ENCODE measurements around the gene OGT.
"Not testable (repeated sequence)": the region's sequence is repeated elsewhere in the genome, so short reads cannot be mapped to it uniquely, and the experiment has no call there.

Gene OGT

GRCh38 chrX:71604796-71605568 is 72.1 kb downstream of the OGT start:
- no peaks in the 10 kb centered on the region for H3K9me3 ChIP-seq
- no peaks in the 10 kb centered on the region for H3K36me3 ChIP-seq
- H3K27me3 ChIP-seq, result no peaks in the 10 kb centered on the region
- TF ChIP-seq CTCF (IDR thresholded peaks at IDR 0.05; ENCODE audit: low read depth, low read length), result no peak
- no peaks in the 10 kb centered on the region for H3K4me1 ChIP-seq
- DNase-seq, result no peak
- no peak overlapping the region for H3K4me3 ChIP-seq (ENCODE audit: low read depth, low read length)

- no peaks in the 10 kb centered on the region for H3K4me1 ChIP-seq
- no peaks in the 10 kb centered on the region for H3K27me3 ChIP-seq
- TF ChIP-seq CTCF (IDR thresholded peaks at IDR 0.05; ENCODE audit: low read depth, low read length), result no peak
- no peaks in the 10 kb centered on the region for H3K9me3 ChIP-seq
- H3K36me3 ChIP-seq, result no peaks in the 10 kb centered on the region
- no peak for DNase-seq
- no peak overlapping the region for H3K4me3 ChIP-seq (ENCODE audit: low read depth, low read length)
Measured at GRCh38 chrX:71606536-71607216, 73.8 kb downstream of the OGT start.

GRCh38 chrX:71607488-71607887 is 74.6 kb downstream of the OGT start:
- Histone ChIP-seq H3K27me3 (no peaks in the 10 kb centered on the region), H3K9me3 (no peaks in the 10 kb centered on the region), H3K4me1 (no peaks in the 10 kb centered on the region), H3K36me3 (no peaks in the 10 kb centered on the region), H3K4me3 (ENCODE audit: low read depth, low read length) (no peak overlapping the region)
- TF ChIP-seq CTCF (IDR thresholded peaks at IDR 0.05; ENCODE audit: low read depth, low read length), result no peak
- no peak for DNase-seq

- Histone ChIP-seq H3K9me3 (no peaks in the 10 kb centered on the region), H3K4me3 (ENCODE audit: low read depth, low read length) (no peak overlapping the region), H3K4me1 (no peaks in the 10 kb centered on the region), H3K27me3 (no peaks in the 10 kb centered on the region), H3K36me3 (no peaks in the 10 kb centered on the region)
- no peak for DNase-seq
- no peak for TF ChIP-seq CTCF (IDR thresholded peaks at IDR 0.05; ENCODE audit: low read depth, low read length)
Measured at GRCh38 chrX:71609095-71609750, 76.3 kb downstream of the OGT start.

- DNase-seq; H3K9me3 ChIP-seq; H3K4me3 ChIP-seq (ENCODE audit: low read depth, low read length); H3K36me3 ChIP-seq; H3K4me1 ChIP-seq; H3K27me3 ChIP-seq: not testable (repeated sequence)
Measured at GRCh38 chrX:71611736-71612135, 78.8 kb downstream of the OGT start.

GRCh38 chrX:71612256-71612655 is 79.4 kb downstream of the OGT start:
- no peaks in the 10 kb centered on the region for H3K27me3 ChIP-seq
- H3K9me3 ChIP-seq, result no peaks in the 10 kb centered on the region
- H3K4me1 ChIP-seq, result no peaks in the 10 kb centered on the region
- H3K36me3 ChIP-seq, result no peaks in the 10 kb centered on the region
- DNase-seq, result no peak
- no peak for TF ChIP-seq CTCF (IDR thresholded peaks at IDR 0.05; ENCODE audit: low read depth, low read length)
- H3K4me3 ChIP-seq (ENCODE audit: low read depth, low read length), result no peak overlapping the region

Data from BE2C (cell line).